Stimulated activated CD8-positive, alpha-beta memory T cell treated with anti-CD3 and anti-CD28 coated beads, Interleukin-4, amount 100 ng/mL, for 1 hour (primary cell): ENCODE data around the gene BCL6B.
"Not testable (repeated sequence)": the region's sequence is repeated elsewhere in the genome, so short reads cannot be mapped to it uniquely, and the experiment has no call there.

ENCODE experiments used
- DNase-seq, 2 donors: peaks; one replicate each; pipeline ENCODE4 v3.0.0-alpha.2; 2020; ENCODE audit warnings: low read depth in 2 of 2, low spot score in 1 of 2

Gene BCL6B

DNA sequence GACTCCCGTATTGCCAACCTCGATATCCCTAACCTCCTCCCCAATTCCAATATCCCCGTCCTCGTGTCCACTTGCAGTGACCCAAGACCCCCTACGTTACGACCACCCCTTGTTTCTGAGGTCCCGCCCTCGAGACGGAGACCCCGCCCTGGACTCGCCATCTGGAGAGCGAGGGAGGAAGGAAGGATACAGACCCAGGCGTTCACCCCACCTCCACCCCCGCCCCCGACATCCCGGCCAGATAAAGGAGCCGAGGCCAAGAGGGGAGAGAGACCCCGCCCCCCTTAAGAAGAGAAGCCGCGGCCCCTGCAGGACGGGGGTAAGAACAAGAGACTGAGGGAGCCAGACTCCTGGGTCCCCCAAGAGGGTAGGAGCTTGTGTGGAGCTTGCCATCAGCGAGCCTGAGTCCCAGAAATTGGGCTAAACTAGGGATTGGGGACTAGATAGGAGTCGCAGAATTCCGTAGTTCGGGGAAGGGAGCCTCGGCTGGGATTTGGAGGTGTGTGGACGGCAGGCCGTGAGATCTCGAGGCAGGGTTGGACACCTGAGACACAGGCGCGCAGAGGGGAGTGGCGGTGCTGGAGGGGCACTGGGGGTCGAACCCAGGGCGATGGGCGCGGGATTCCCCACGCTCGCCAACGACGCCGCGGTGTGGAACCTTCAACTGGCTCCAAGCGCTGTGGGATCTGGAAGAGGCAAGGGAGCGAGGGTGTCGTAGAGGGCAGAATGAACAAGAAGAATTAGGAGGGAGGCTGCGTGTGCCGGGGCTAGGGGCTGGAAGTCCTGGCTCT, at the start of gene BCL6B:
TSS of gene BCL6B (plus strand) at position 270 of the 791 bp plus-strand sequence. CDS start 622 bp downstream, outside the sequence.
- DNase-seq = no peak

GRCh38 chr17:6979440-6979839, 43.4 kb upstream of the BCL6B start:
- DNase-seq = not testable (repeated sequence)

GRCh38 chr17:6981426-6981825, 41.4 kb upstream of the BCL6B start:
- no peak for DNase-seq

- DNase-seq = no peak
Measured at GRCh38 chr17:6985266-6985665, 37.6 kb upstream of the BCL6B start.

GRCh38 chr17:6986676-6987075, 36.2 kb upstream of the BCL6B start:
- DNase-seq = no peak

DNA sequence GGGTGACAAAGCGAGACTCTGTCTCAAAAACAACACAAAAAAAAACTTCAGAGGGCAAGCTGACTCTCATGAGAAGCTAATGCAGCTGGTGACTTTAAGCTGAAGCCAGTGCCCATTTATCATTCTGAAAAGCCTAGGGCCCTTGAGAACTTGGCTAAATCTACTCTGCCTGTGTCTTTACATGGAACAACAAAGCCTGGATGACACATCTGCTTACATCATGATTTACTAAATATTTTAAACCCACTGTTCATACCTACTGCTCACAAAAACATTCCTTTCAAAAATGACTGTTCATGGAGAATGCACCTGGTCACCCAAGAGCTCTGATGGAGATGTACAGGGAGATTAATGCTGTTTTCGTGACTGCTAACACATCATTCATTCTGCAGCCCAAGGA, 33.1 kb upstream of the BCL6B start:
- DNase-seq = no peak

DNA sequence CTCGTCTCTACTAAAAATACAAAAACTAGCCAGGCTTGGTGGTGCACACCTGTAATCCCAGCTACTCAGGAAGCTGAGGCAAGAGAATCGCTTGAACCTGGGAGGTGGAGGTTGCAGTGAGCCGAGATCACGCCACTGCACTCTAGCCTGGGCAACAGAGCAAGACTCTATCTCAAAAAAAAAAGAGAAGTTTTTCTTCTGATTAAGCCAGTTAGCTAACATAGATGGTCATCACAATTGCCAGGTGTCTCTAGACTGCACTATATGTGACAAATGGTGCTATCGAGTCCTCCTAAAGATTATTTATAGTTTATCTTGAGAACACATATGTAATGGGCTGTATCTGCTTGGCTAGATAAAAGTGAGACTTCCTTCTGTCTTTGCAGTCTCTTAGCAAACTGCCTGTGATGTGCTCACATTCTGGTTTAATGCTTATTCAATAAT, 29.2 kb upstream of the BCL6B start:
- DNase-seq = not testable (repeated sequence)

DNA sequence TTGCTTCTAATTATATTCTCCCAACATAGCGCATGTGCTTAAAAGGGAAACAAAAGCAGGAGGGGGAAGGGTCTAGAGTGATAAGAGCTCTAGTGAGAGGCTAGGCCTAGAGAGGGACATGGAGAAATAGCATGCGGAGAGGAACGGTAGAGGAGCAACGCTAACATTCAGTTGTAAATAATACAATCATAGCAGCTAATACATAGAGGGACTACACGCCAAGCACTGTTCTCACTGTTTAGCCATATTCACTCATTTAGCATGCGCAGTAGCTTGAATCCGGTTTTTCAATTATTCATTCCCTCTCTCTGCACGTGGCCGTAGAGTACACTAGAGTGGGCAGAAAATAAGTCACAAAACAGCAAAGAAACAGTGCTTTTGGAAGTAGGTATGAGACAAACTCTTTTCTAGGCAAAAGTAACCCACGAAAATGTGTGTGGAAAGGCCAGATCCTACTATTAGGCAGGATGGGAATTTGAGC, 28.7 kb upstream of the BCL6B start:
- DNase-seq = no peak

DNA sequence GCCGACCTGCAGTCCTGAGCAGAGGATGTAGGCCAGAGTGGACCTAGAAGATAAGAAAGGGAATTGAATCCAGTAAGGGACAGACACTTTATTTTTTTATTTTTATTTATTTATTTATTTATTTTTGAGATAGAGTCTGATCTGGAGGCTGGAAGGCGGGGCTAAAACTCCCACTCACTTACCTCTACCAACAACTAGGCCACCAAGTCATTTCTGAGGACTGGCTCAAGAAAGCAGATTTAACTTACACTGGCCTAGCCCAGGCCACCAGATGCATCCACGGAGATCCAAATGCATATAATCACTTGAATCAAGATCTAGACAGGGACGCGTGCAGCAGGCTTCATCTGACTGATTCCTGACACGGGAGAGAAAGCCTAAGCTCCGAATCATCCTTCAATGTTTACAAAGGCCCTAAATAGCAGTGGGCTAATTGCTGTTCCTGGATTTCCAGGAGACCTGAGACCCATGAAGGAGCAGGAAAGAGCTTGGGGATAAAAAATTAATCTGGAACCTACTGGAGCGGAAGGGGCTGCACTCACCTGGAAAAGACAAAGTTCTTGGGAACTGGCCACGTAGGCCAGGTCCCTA, 28.1 kb upstream of the BCL6B start:
- no peak for DNase-seq

- DNase-seq = no peak
Measured at GRCh38 chr17:6995500-6996255, 27.2 kb upstream of the BCL6B start, which contains the start of gene ALOX12. ALOX12 (plus strand) TSS chr17:6996049; CDS start chr17:6996118, 69 bp downstream.

DNA sequence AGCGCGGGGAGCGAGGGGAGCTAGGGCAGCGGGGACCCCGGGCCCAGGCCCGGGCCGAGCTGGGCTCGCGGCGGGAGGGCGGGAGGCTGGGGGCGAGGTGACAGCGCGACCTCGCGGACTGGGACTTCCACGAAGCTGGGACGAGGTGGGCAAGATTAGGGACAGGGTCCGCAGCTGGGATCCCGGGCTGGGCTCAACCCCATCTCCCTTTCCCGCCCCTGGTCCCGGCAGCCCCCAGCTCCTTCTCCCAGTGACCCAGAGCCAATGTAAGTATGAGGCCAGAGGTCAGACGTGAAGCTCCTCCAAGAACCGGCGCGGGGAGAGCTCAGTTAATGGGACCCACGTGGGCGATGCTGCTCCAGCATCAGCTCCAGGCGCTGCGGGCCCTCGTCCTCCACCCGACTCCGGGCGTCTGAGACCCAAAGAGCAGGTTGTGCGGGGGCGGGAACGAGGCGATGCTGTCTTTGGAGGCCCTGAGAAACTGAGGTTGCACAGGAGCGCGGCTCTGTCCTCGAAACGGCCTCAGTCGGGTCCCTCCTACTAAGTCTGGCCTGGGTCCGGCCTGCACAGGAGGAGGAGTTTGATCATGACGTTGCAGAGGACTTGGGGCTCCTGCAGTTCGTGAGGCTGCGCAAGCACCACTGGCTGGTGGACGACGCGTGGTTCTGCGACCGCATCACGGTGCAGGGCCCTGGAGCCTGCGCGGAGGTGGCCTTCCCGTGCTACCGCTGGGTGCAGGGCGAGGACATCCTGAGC, 26.4 kb upstream of the BCL6B start:
- no peak for DNase-seq

- no peak for DNase-seq
Measured at GRCh38 chr17:6997171-6997570, 25.7 kb upstream of the BCL6B start.

GRCh38 chr17:6998855-6999508, 23.9 kb upstream of the BCL6B start:
- DNase-seq = no peak

DNA sequence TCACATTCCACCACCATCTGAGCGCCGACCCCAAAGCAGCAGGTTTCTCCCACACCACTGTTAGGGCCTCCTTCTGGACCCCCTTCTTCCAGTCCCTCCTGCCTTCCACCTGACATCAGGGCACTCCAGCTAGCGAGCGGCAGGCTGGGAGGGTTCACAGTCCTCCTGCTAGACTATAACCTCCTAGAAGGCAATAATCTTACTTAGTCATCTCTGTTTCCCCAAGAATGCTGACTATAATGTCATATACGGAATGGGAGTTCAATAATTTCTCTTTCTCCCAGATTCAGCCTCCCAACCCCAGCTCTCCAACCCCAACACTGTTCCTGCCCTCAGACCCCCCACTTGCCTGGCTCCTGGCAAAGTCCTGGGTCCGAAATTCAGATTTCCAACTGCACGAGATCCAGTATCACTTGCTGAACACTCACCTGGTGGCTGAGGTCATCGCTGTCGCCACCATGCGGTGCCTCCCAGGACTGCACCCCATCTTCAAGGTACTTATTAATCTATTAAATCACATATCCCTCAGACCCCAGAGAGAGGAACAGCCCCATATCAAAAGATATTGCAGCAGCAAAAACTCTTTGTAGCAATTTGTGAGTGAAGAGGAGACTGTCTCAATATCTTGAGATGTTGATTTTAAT, 21.4 kb upstream of the BCL6B start:
- DNase-seq = no peak

GRCh38 chr17:7002288-7003047, 20.4 kb upstream of the BCL6B start:
- DNase-seq = no peak

DNA sequence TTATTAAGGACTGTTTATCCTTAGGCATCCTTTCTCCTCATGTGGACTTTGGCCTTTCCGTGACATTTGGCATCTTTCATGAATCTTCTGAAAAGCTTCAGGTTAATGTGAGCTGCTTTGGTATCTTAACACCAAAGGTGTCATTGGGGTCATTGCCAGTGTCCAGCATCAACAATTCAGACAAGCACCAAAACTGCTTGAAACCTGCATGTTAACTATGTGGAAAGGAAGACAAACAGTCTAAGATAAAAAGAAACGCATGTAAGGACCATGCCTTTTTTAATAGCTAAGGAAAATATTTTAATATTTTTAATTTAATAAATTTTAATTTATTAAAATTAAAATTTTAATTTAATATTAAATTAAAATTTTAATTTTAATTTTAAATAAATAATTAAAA, 19.1 kb upstream of the BCL6B start:
- no peak for DNase-seq

GRCh38 chr17:7004398-7005253, 18.2 kb upstream of the BCL6B start:
- no peak for DNase-seq

GRCh38 chr17:7005716-7006115, 17.1 kb upstream of the BCL6B start:
- no peak for DNase-seq
